H1 (cell line): ENCODE measurements around the gene AGPAT3. TPM values are rescaled to one million over a fixed set of nuclear protein-coding genes. Genes with fewer than 3 reads are reported as not detected.

Experiments
- CTCF ChIA-PET: fragments of 300-600 bp; sonication (Branson Sonifier 250); formaldehyde crosslinking; loops from one replicate; lab custom pipeline; 2021; ENCODE audit not compliant: partially characterized antibody; lab: Charles Lee
- POLR2A ChIA-PET: fragments of 300-600 bp; sonication (Branson Sonifier 250); formaldehyde crosslinking; loops from one replicate; lab custom pipeline; 2021; ENCODE audit warnings: inconsistent platforms; ENCODE audit not compliant: partially characterized antibody; lab: Charles Lee
- DNase-seq, 2 experiments: peaks; one replicate each; pipeline versions ENCODE4 v3.0.0 to v3.0.0-alpha.2; 2010 to 2022; ENCODE audit warnings: low spot score in 2 of 2, low read depth in 1 of 2, mixed read lengths in 1 of 2
- FAIRE-seq: peaks from 2 replicates; lab custom pipeline; 2011; peaks lifted over from hg19 to GRCh38; lab: Jason Lieb, UNC
- H2AFZ ChIP-seq: 2 replicates; pipeline ENCODE4 v1.8.1; 2012; ENCODE audit warnings: low read length, inconsistent platforms
- H2AK5ac ChIP-seq: 2 replicates; pipeline ENCODE4 v1.6.1; 2013; ENCODE audit warnings: low read depth, low read length
- H2BK120ac ChIP-seq: replicated peaks from 2 replicates; pipeline ENCODE3; 2013; ENCODE audit warnings: low read depth, low read length, inconsistent platforms
- H2BK12ac ChIP-seq: 2 replicates; pipeline ENCODE4 v1.6.1; 2013; ENCODE audit warnings: low read depth, low read length
- H2BK15ac ChIP-seq: 2 replicates; pipeline ENCODE4 v1.6.1; 2013; ENCODE audit warnings: low read length
- H2BK20ac ChIP-seq: 2 replicates; pipeline ENCODE4 v1.6.1; 2013; ENCODE audit warnings: low read length
- H2BK5ac ChIP-seq: 2 replicates; pipeline ENCODE4 v1.6.1; 2013; ENCODE audit warnings: low read depth, low read length
- H3K14ac ChIP-seq: 2 replicates; pipeline ENCODE4 v1.6.1; 2013; ENCODE audit warnings: inconsistent platforms; ENCODE audit not compliant: insufficient read length
- H3K18ac ChIP-seq: 2 replicates; pipeline ENCODE4 v1.6.1; 2013; ENCODE audit warnings: low read length; ENCODE audit errors: extremely low read depth
- H3K23ac ChIP-seq: 2 replicates; pipeline ENCODE4 v1.6.1; 2013; ENCODE audit warnings: inconsistent platforms; ENCODE audit not compliant: insufficient read length
- H3K23me2 ChIP-seq: 2 replicates; pipeline ENCODE4 v1.6.1; 2013; ENCODE audit warnings: low read depth, low read length
- H3K27ac ChIP-seq: 2 replicates; pipeline ENCODE4 v1.6.1; 2011; ENCODE audit warnings: low read depth, low read length, inconsistent platforms
- H3K27me3 ChIP-seq, 4 experiments: replicated peaks in 1 of 4; 1 replicate in 1 of 4; 2 replicates in 3 of 4; pipeline versions ENCODE4 v1.6.1 to v1.8.1; 2011 to 2013; ENCODE audit warnings: low read length in 3 of 4, mild to moderate bottlenecking in 3 of 4, inconsistent platforms in 2 of 4, mixed read lengths in 2 of 4, moderate library complexity in 1 of 4; ENCODE audit not compliant: control insufficient read depth in 3 of 4, insufficient read depth in 3 of 4; ENCODE audit errors: extremely low read depth in 1 of 4
- H3K36me3 ChIP-seq, 4 experiments: 2 replicates each; pipeline versions ENCODE4 v1.6.1 to v1.8.1; 2011 to 2013; ENCODE audit warnings: mild to moderate bottlenecking in 4 of 4, low read length in 3 of 4, moderate library complexity in 2 of 4, control low read depth in 1 of 4, inconsistent platforms in 1 of 4; ENCODE audit not compliant: insufficient read depth in 4 of 4, control insufficient read depth in 2 of 4
- H3K4ac ChIP-seq: replicated peaks from 2 replicates; pipeline ENCODE3; 2013; ENCODE audit warnings: low read length, low read depth, mixed read lengths, inconsistent platforms; ENCODE audit not compliant: insufficient read length
- H3K4me1 ChIP-seq, 4 experiments: replicated peaks in 1 of 4; 1 replicate in 1 of 4; 2 replicates in 3 of 4; pipeline versions ENCODE4 v1.6.1 to v1.8.1; 2011 to 2013; ENCODE audit warnings: low read length in 3 of 4, inconsistent platforms in 2 of 4, mixed read lengths in 1 of 4; ENCODE audit not compliant: insufficient read depth in 4 of 4, control insufficient read depth in 3 of 4
- H3K4me2 ChIP-seq, 2 experiments: 2 replicates each; pipeline versions ENCODE4 v1.6.1 to v1.8.1; 2011 to 2013; ENCODE audit warnings: low read depth in 2 of 2, low read length in 2 of 2, control low read depth in 1 of 2, inconsistent platforms in 1 of 2, mild to moderate bottlenecking in 1 of 2; ENCODE audit not compliant: insufficient read depth in 1 of 2
- H3K4me3 ChIP-seq, 4 experiments: fragments of 200-600, 300-600 bp in 1 of 4; sonication (generic), shearing (Covaris generic), sonication (Bioruptor Twin) in 1 of 4; 2 replicates each; pipeline versions ENCODE4 v1.5.1 to v1.8.1; 2011 to 2016; ENCODE audit warnings: low read length in 4 of 4, low read depth in 3 of 4, control low read depth in 2 of 4, inconsistent platforms in 2 of 4, mild to moderate bottlenecking in 2 of 4, mixed read lengths in 1 of 4, moderate library complexity in 1 of 4; ENCODE audit not compliant: insufficient read depth in 2 of 4; ENCODE audit errors: extremely low read depth in 1 of 4
- H3K56ac ChIP-seq: replicated peaks from 2 replicates; pipeline ENCODE3; 2013; ENCODE audit warnings: low read depth, mild to moderate bottlenecking, mixed read lengths, low read length, inconsistent platforms; ENCODE audit not compliant: insufficient read length
- H3K79me1 ChIP-seq: 2 replicates; pipeline ENCODE4 v1.6.1; 2013; ENCODE audit warnings: low read depth, low read length, control low read depth
- H3K79me2 ChIP-seq, 2 experiments: 2 replicates each; pipeline versions ENCODE4 v1.6.1 to v1.8.1; 2012 to 2013; ENCODE audit warnings: low read length in 2 of 2, mild to moderate bottlenecking in 2 of 2, inconsistent platforms in 1 of 2; ENCODE audit not compliant: insufficient read depth in 2 of 2, control insufficient read depth in 1 of 2
- H3K9ac ChIP-seq, 4 experiments: replicated peaks in 1 of 4; 1 replicate in 1 of 4; 2 replicates in 3 of 4; pipeline versions ENCODE4 v1.6.1 to v1.8.1; 2011 to 2013; ENCODE audit warnings: low read depth in 3 of 4, low read length in 3 of 4, control low read depth in 2 of 4, mild to moderate bottlenecking in 2 of 4, moderate library complexity in 2 of 4, inconsistent platforms in 1 of 4; ENCODE audit errors: extremely low read depth in 1 of 4
- H3K9me3 ChIP-seq, 2 experiments: 2 replicates each; pipeline versions ENCODE4 v1.6.1 to v1.8.1; 2012 to 2013; ENCODE audit warnings: mild to moderate bottlenecking in 2 of 2, moderate library complexity in 2 of 2, control low read depth in 1 of 2, inconsistent platforms in 1 of 2, low read depth in 1 of 2, low read length in 1 of 2, mixed read lengths in 1 of 2; ENCODE audit not compliant: insufficient read depth in 2 of 2
- H4K20me1 ChIP-seq, 2 experiments: replicated peaks in 1 of 2; 2 replicates each; pipeline versions ENCODE3 to v1.8.1; 2011 to 2013; ENCODE audit warnings: inconsistent platforms in 2 of 2, low read length in 2 of 2, mild to moderate bottlenecking in 1 of 2; ENCODE audit not compliant: insufficient read depth in 2 of 2, control insufficient read depth in 1 of 2
- H4K5ac ChIP-seq: 2 replicates; pipeline ENCODE4 v1.6.1; 2013; ENCODE audit warnings: low read length, low read depth, mixed read lengths, inconsistent platforms; ENCODE audit not compliant: insufficient read length
- H4K8ac ChIP-seq: 2 replicates; pipeline ENCODE4 v1.8.0; 2013; ENCODE audit warnings: mild to moderate bottlenecking, moderate library complexity, low read length, inconsistent platforms; ENCODE audit not compliant: insufficient read depth; ENCODE audit errors: extremely low read depth
- H4K91ac ChIP-seq: replicated peaks from 2 replicates; pipeline ENCODE3; 2013; ENCODE audit warnings: low read length, mixed read lengths, inconsistent platforms; ENCODE audit not compliant: insufficient read length
- CHD1 ChIP-seq: IDR thresholded peaks from 2 replicates; pipeline ENCODE4 v1.6.1; 2012; ENCODE audit warnings: low read depth, low read length, improper control_type of control experiment
- NANOG ChIP-seq: IDR thresholded peaks from 2 replicates; pipeline ENCODE4 v1.6.1; 2011; ENCODE audit warnings: low read length, low read depth, mild to moderate bottlenecking, inconsistent platforms; ENCODE audit not compliant: insufficient read depth, poor library complexity, severe bottlenecking
- TAF7 ChIP-seq: optimal IDR thresholded peaks from 2 replicates; pipeline ENCODE3; 2011; ENCODE audit warnings: low read depth, mild to moderate bottlenecking, inconsistent platforms, low read length, moderate library complexity, borderline replicate concordance
- WGBS, 2 experiments: shearing (Covaris generic) in 1 of 2; methylation state at CpG; one replicate each; pipeline versions ENCODE4 v1.1.6 to v1.1.7; 2013 to 2015; ENCODE audit warnings: low lambda C conversion rate in 2 of 2, mixed read lengths in 2 of 2, inconsistent platforms in 1 of 2, low coverage in 1 of 2, missing lambda C conversion rate in 1 of 2; ENCODE audit not compliant: insufficient replicate concordance in 2 of 2, insufficient coverage in 1 of 2, insufficient read length in 1 of 2; ENCODE audit errors: extremely low coverage in 1 of 2, missing lambda C conversion rate in 1 of 2; 5-methylcytosine and 5-hydroxymethylcytosine counted together
- polyA plus RNA-seq, 7 experiments: library from polyadenylated mRNA; depleted of rRNA in 3 of 7; stranded (reverse) in 5 of 7; unstranded in 2 of 7; fragments of >200 nt in 5 of 7; fragments of 200-250 nt in 2 of 7; gene quantifications; 1 replicate in 5 of 7; 2 replicates in 1 of 7; 4 replicates in 1 of 7; pipeline versions ENCODE4 v1.2.1 to v1.2.3, GENCODE V29; 2011 to 2013; ENCODE audit warnings: missing spikeins in 2 of 7, mixed read lengths in 2 of 7
- total RNA-seq: library from RNA; stranded (reverse); fragmentation: NEBNext Ultra II Directional; extraction: Animal tissue kit (Norgen Biotek cat#: 25700); gene quantifications from 2 replicates; pipeline ENCODE4 v1.2.1, GENCODE V29; 2021

The AGPAT3 gene
- total and polyA plus RNA-seq, 2 of the 8 experiments (the other 6 are each of a cell fraction or from before 2014, with no cell fraction given): 5.8 to 7.3 TPM

DNA sequence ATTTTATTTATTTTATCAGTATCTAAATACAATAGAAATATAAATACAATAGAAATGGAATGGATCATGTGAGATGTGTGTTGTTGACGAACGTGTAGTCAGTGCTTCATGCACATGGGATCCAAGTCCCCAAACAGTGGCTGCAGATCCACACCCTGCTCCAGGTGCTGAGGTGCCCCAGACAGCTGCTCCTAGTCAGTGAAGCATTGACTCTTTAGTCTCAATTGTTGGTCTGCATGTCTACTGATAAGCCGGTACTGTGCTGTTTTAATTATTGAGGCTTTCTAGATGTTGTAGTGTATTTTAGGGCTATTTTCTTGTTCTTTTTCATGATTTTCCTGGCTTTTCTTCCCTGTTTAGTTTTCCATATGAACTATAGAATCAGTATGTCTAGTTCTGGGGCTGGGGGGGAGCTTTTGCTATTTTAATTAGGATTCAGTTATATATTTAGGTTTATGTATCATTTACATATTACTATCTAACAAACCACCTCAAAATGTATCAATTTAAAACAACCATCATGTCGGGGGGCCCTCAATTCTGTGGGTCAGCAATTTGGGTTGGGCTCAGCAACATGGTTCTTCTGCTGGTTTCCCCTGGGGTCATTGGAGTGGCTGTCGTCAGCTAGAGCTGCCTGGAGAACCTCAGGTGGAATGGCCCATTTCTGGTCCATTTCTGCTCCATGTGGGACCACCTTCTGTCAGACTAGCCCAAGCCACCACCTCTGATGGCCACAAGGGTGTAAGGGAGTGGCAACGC lies 83.9 kb downstream of the AGPAT3 start:
- FAIRE-seq: no peak
- H3K79me2 ChIP-seq: no peaks in the 10 kb centered on the region

More for the DNA sequence above, 83.9 kb downstream of the AGPAT3 start:
- H2BK15ac ChIP-seq: no peak overlapping the region
- H3K18ac ChIP-seq: no peak overlapping the region
- no peak overlapping the region for H2BK20ac ChIP-seq
- H2AFZ ChIP-seq: no peak overlapping the region
- no peak overlapping the region for H4K8ac ChIP-seq
- no peaks in the 10 kb centered on the region for H3K4me1 ChIP-seq
- no peak overlapping the region for H3K14ac ChIP-seq
- DNase-seq: no peak
- no peaks in the 10 kb centered on the region for H3K23me2 ChIP-seq
- no peak overlapping the region for H3K4ac ChIP-seq
- peaks cover 0 to 4% of the 10 kb centered on the region in 2 experiments; a peak in 1 of 4 replicates for H3K9me3 ChIP-seq
- no peak overlapping the region for H3K9ac ChIP-seq
- POLR2A ChIA-PET: interaction anchor here (1.3 kb wide), 1 partner anchor 140 kb away, joined by 3 read pairs; no protein-coding TSS in a partner anchor
- H4K5ac ChIP-seq: no peak overlapping the region
- CTCF ChIA-PET: interaction anchor here (8.6 kb wide), 1 partner anchor 10 kb away, joined by 80 read pairs; no protein-coding TSS in a partner anchor
- no peak overlapping the region for H2BK12ac ChIP-seq
- no peak overlapping the region for H3K27ac ChIP-seq
- no peak overlapping the region for H4K91ac ChIP-seq
- no peaks in the 10 kb centered on the region for H3K79me1 ChIP-seq
- no peaks in the 10 kb centered on the region for H4K20me1 ChIP-seq
- H3K36me3 ChIP-seq: no peaks in the 10 kb centered on the region
- H3K4me2 ChIP-seq: no peak overlapping the region
- H2BK120ac ChIP-seq: no peak overlapping the region
- no peak overlapping the region for H3K23ac ChIP-seq
- H3K56ac ChIP-seq: no peak overlapping the region
- no peaks in the 10 kb centered on the region for H3K27me3 ChIP-seq
- no peak overlapping the region for H3K4me3 ChIP-seq
- no peak overlapping the region for H2AK5ac ChIP-seq
- WGBS, 2 experiments: 86% methylated on average over 6 of the region's 6 CpGs; no CpG with 5 or more reads in 1 of the 2 experiments
- H2BK5ac ChIP-seq: no peak overlapping the region
- TF ChIP-seq TAF7 (no peak), CHD1 (no peak), NANOG (no peak)
